Activated naive CD8-positive, alpha-beta T cell treated with anti-CD3 and anti-CD28 coated beads, Interleukin-2, amount 10 ng/mL, durations not matched to agents 7 days and 5 days (primary cell): ENCODE measurements around the gene UBB. TPM values are rescaled to one million over a fixed set of nuclear protein-coding genes. Genes with fewer than 3 reads are reported as not detected.
A peak's percentile ranks its signal among the peaks of the same experiment; 100 is the strongest.

Experiments used
- ATAC-seq: fragments of 150-1000 bp; cut with Tn5 transposase; one replicate; pipeline ENCODE4 v1.10.0; 2021; ENCODE audit warnings: low read depth, moderate library complexity
- POLR2A ChIA-PET: fragments of 350-600 bp; sonication (Branson Sonifier 250); formaldehyde crosslinking; loops from one replicate; lab custom pipeline; 2021; ENCODE audit warnings: antibody characterized with exemption; lab: Charles Lee
- DNase-seq: peaks from one replicate; pipeline ENCODE4 v3.0.0; 2021
- H3K27ac Mint-ChIP-seq: one replicate; pipeline ENCODE4 v1.8.0; 2022; ENCODE audit warnings: mild to moderate bottlenecking, mixed read lengths
- H3K27me3 Mint-ChIP-seq: one replicate; pipeline ENCODE4 v1.8.0; 2022; ENCODE audit warnings: mild to moderate bottlenecking, moderate library complexity, mixed read lengths
- H3K36me3 Mint-ChIP-seq: one replicate; pipeline ENCODE4 v1.8.0; 2021; ENCODE audit warnings: mild to moderate bottlenecking, mixed read lengths
- H3K4me1 Mint-ChIP-seq: one replicate; pipeline ENCODE4 v1.8.0; 2021; ENCODE audit warnings: mixed read lengths
- H3K4me3 Mint-ChIP-seq: one replicate; pipeline ENCODE4 v1.8.0; 2022; ENCODE audit warnings: mild to moderate bottlenecking, moderate library complexity, mixed read lengths
- H3K9me3 Mint-ChIP-seq: one replicate; pipeline ENCODE4 v1.8.0; 2021; ENCODE audit warnings: mixed read lengths
- total RNA-seq, 2 experiments: library from RNA; stranded (reverse); gene quantifications; one replicate each; pipeline ENCODE4 v1.2.3, GENCODE V29; 2021

The UBB gene
- total RNA-seq, result 1,000 to 10,000 TPM; 1,069 to 1,087 TPM

DNA sequence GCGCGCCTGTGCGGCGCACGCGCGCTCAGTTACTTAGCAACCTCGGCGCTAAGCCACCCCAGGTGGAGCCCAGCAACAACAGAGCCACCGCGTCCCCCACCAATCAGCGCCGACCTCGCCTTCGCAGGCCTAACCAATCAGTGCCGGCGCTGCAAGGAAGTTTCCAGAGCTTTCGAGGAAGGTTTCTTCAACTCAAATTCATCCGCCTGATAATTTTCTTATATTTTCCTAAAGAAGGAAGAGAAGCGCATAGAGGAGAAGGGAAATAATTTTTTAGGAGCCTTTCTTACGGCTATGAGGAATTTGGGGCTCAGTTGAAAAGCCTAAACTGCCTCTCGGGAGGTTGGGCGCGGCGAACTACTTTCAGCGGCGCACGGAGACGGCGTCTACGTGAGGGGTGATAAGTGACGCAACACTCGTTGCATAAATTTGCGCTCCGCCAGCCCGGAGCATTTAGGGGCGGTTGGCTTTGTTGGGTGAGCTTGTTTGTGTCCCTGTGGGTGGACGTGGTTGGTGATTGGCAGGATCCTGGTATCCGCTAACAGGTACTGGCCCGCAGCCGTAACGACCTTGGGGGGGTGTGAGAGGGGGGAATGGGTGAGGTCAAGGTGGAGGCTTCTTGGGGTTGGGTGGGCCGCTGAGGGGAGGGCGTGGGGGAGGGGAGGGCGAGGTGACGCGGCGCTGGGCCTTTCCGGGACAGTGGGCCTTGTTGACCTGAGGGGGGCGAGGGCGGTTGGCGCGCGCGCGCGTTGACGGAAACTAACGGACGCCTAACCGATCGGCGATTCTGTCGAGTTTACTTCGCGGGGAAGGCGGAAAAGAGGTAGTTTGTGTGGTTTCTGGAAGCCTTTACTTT lies at the start of gene UBB:
Gene UBB (plus strand): TSS at position 452 of the 856 bp plus-strand sequence. CDS start 817 bp downstream, outside the sequence.
- Mint-ChIP-seq H3K27me3 (no peaks in the 10 kb centered on the region), H3K4me3 (peak within 1 kb of the TSS; percentile 96), H3K9me3 (no peaks in the 10 kb centered on the region), H3K4me1 (peaks cover 24% of the 10 kb centered on the region), H3K36me3 (peaks cover 22% of the 10 kb centered on the region), H3K27ac (peak within 1 kb of the TSS; percentile 93)
- ATAC-seq (peak; percentile 96), DNase-seq (peak; percentile 89)
- POLR2A ChIA-PET, result interaction anchor here (0.6 to 4.0 kb wide), 30 partner anchors 8 to 799 kb away, joined by 3 to 59 read pairs (median 4); partner anchors contain the start of genes CENPV, LRRC75A, NCOR1 and TRPV2

DNA sequence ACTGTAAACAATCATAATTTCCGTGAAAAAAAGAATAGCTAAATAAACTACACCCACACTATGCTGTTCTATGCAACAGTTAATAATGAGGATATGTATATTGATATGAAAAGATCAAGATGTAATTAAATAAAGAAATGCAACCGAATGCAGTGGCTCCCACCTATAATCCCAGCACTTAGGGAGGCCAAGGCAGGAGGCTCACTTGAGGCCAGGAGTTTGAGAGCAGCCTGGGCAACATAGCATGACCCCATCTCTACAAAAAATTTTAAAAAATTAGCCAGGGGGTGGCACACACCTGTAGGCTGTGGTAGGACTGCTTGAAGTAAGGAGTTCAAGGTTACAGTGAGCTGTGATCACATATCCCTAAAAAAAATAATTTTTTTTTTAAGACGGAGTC lies 42.5 kb upstream of the UBB start:
- POLR2A ChIA-PET, result interaction anchor here (0.9 kb wide), 1 partner anchor 12 kb away, joined by 3 read pairs; no protein-coding TSS in a partner anchor
- ATAC-seq (no peak), DNase-seq (no peak)
- Mint-ChIP-seq H3K4me1 (no peaks in the 10 kb centered on the region), H3K9me3 (no peaks in the 10 kb centered on the region), H3K27ac (no peak overlapping the region), H3K27me3 (no peaks in the 10 kb centered on the region), H3K36me3 (peaks cover 4% of the 10 kb centered on the region), H3K4me3 (no peak overlapping the region)

DNA sequence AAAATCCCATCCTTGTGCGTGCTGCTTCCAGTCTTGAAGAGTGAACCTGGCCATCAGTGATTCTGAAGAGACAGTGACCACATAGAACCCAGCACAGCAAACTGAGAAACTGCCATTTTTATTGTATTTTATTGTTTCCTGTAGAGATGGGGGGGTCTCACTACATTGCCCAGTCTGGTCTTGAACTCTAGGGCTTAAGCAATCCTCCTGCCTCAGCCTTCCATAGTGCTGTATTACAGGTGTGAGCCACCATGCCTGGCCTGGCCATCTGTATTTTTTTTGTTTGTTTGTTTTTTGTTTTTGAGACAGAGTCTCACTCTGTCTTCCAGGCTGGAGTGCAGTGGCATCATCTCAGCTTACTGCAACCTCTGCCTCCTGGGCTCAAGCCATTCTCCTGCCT lies 41.5 kb upstream of the UBB start:
- Mint-ChIP-seq H3K4me3 (no peak overlapping the region), H3K9me3 (no peaks in the 10 kb centered on the region), H3K27ac (no peak overlapping the region), H3K4me1 (peaks cover 2% of the 10 kb centered on the region), H3K36me3 (peaks cover 12% of the 10 kb centered on the region), H3K27me3 (no peaks in the 10 kb centered on the region)
- POLR2A ChIA-PET, result no interaction called here
- ATAC-seq (no peak), DNase-seq (no peak)

DNA sequence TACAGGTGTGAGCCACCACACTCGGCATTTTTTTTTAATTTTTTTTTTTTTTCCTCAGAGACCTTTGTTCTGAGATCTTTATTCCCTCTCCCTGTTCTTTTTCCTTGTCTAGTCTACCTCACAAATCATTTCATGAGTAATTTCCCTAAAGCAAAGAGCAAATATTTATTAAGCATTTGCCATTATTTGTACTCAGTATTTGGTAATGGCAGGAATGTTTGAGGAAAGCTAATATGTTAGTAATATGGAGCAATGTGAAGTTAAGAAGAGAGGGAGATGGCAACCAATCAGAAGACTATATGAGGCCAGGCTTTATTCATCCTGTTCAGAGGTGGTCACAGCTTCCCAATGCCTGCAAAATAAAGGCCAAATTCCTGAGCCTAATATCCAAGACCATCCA lies 40.9 kb upstream of the UBB start:
- Mint-ChIP-seq H3K27ac (no peak overlapping the region), H3K36me3 (peaks cover 13% of the 10 kb centered on the region), H3K4me3 (no peak overlapping the region), H3K4me1 (peaks cover 2% of the 10 kb centered on the region), H3K27me3 (no peaks in the 10 kb centered on the region), H3K9me3 (no peaks in the 10 kb centered on the region)
- no peak for DNase-seq
- no peak for ATAC-seq
- POLR2A ChIA-PET, result no interaction called here

DNA sequence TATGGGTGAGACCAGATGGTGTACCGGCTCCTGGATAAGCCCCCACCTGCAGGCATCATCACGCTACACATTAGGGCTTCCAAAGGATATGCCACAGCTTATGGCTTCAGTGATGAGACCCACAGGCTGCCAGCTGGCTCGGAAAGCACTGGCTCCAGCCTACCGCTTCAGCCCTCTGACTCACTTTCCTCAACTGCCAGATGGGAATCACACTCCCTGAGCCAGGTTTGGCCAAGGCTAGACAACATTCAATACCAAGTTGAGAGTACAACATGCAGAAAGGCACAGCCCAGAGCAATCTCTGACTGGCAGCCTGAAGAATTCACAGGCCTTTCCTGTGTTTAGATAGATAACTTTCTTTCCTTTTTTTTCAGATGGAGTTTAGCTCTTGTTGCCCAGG lies 37.9 kb upstream of the UBB start:
- Mint-ChIP-seq H3K27ac (no peak overlapping the region), H3K9me3 (no peaks in the 10 kb centered on the region), H3K4me3 (no peak overlapping the region), H3K4me1 (peaks cover 2% of the 10 kb centered on the region), H3K36me3 (peaks cover 13% of the 10 kb centered on the region), H3K27me3 (no peaks in the 10 kb centered on the region)
- POLR2A ChIA-PET, result interaction anchor here (0.6 kb wide), 1 partner anchor 51 kb away, joined by 3 read pairs; no protein-coding TSS in a partner anchor
- ATAC-seq, result no peak
- DNase-seq, result no peak

DNA sequence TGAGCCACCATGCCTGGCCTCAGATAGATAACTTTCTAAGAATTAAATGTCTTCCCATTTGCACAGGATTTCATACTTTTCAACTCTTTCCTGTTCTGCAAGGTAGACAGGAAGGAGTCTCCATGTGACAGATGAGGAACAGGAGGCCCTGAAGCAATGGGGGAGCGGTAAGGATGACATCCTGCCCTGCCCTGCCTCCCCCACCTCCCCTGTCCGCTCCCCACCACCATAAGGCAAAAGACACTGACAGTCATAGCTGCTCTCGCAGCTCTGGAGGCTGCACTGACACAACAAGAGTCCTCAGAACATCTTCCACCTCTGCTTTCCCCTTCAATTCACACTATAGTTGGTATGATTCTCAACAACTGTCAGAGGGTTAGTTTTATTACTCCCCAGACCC lies 37.3 kb upstream of the UBB start:
- H3K27me3 Mint-ChIP-seq, result no peaks in the 10 kb centered on the region
- H3K4me1 Mint-ChIP-seq, result peaks cover 2% of the 10 kb centered on the region
- ATAC-seq, result no peak
- no peak overlapping the region for H3K4me3 Mint-ChIP-seq
- H3K27ac Mint-ChIP-seq, result peak overlapping the region; percentile 21
- no peak for DNase-seq
- peaks cover 13% of the 10 kb centered on the region for H3K36me3 Mint-ChIP-seq
- no peaks in the 10 kb centered on the region for H3K9me3 Mint-ChIP-seq
- POLR2A ChIA-PET, result interaction anchor here (0.6 kb wide), 1 partner anchor 52 kb away, joined by 3 read pairs; no protein-coding TSS in a partner anchor

GRCh38 chr17:16345565-16345964 lies 35.3 kb upstream of the UBB start:
- POLR2A ChIA-PET, result no interaction called here

GRCh38 chr17:16346721-16347271 lies 34.1 kb upstream of the UBB start:
- POLR2A ChIA-PET, result interaction anchor here (0.6 kb wide), 1 partner anchor 68 kb away, joined by 3 read pairs; no protein-coding TSS in a partner anchor
- H3K4me3 Mint-ChIP-seq, result no peak overlapping the region
- no peaks in the 10 kb centered on the region for H3K27me3 Mint-ChIP-seq
- peaks cover 10% of the 10 kb centered on the region for H3K4me1 Mint-ChIP-seq
- ATAC-seq (no peak), DNase-seq (no peak)
- peaks cover 13% of the 10 kb centered on the region for H3K36me3 Mint-ChIP-seq
- no peaks in the 10 kb centered on the region for H3K9me3 Mint-ChIP-seq
- no peak overlapping the region for H3K27ac Mint-ChIP-seq

More at GRCh38 chr17:16345565-16345964, 35.3 kb upstream of the UBB start:
- no peak for DNase-seq
- no peak for ATAC-seq
- Mint-ChIP-seq H3K36me3 (peaks cover 13% of the 10 kb centered on the region), H3K4me3 (no peak overlapping the region), H3K27ac (no peak overlapping the region), H3K27me3 (no peaks in the 10 kb centered on the region), H3K4me1 (peaks cover 4% of the 10 kb centered on the region), H3K9me3 (no peaks in the 10 kb centered on the region)

- H3K36me3 Mint-ChIP-seq, result peaks cover 9% of the 10 kb centered on the region
- ATAC-seq, result no peak
- no peak overlapping the region for H3K4me3 Mint-ChIP-seq
- POLR2A ChIA-PET, result no interaction called here
- no peaks in the 10 kb centered on the region for H3K9me3 Mint-ChIP-seq
- no peak overlapping the region for H3K27ac Mint-ChIP-seq
- no peak for DNase-seq
- H3K27me3 Mint-ChIP-seq, result no peaks in the 10 kb centered on the region
- H3K4me1 Mint-ChIP-seq, result peaks cover 16% of the 10 kb centered on the region
These were observed 32.3 kb upstream of the UBB start for GRCh38 chr17:16348586-16348985.

DNA sequence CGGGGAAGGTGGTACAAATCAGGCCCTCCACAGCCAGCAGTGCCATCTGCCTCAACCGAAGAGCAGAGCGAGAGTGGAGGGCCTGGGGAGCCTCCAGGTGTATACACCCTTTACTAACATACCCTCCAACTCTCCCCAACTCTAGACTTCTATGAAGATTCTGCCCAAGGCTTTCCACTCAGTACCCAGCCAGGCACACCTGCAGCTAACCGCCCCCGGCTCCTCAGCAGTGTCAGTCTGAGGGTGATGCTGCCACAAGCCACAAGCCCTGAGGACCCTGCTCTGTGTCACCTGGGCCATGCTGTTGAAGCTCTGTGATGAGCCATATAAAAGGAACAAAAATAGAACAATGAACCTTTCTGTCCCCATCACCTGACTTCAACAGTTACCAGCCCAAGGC lies 31.5 kb upstream of the UBB start:
- H3K4me1 Mint-ChIP-seq, result peaks cover 19% of the 10 kb centered on the region
- H3K4me3 Mint-ChIP-seq, result no peak overlapping the region
- POLR2A ChIA-PET, result interaction anchor here (0.7 to 1.1 kb wide), 3 partner anchors 11 to 133 kb away, joined by 3 read pairs; no protein-coding TSS in a partner anchor
- no peak overlapping the region for H3K27ac Mint-ChIP-seq
- no peaks in the 10 kb centered on the region for H3K9me3 Mint-ChIP-seq
- peaks cover 3% of the 10 kb centered on the region for H3K36me3 Mint-ChIP-seq
- DNase-seq (no peak), ATAC-seq (no peak)
- no peaks in the 10 kb centered on the region for H3K27me3 Mint-ChIP-seq

GRCh38 chr17:16351831-16352230 lies 29.1 kb upstream of the UBB start:
- Mint-ChIP-seq H3K4me3 (peak overlapping the region; percentile 94), H3K4me1 (peaks cover 21% of the 10 kb centered on the region), H3K27me3 (peaks cover 3% of the 10 kb centered on the region), H3K36me3 (peaks cover 2% of the 10 kb centered on the region), H3K27ac (no peak overlapping the region), H3K9me3 (no peaks in the 10 kb centered on the region)
- POLR2A ChIA-PET, result interaction anchor here (1.2 to 2.8 kb wide), 7 partner anchors 15 to 135 kb away, joined by 3 to 14 read pairs (median 6); partner anchors contain the start of genes PIGL, TRPV2 and UBB
- no peak for ATAC-seq
- DNase-seq, result no peak

GRCh38 chr17:16352303-16352666 lies 28.6 kb upstream of the UBB start:
- Mint-ChIP-seq H3K4me3 (peak overlapping the region; percentile 94), H3K27me3 (peaks cover 3% of the 10 kb centered on the region), H3K27ac (peak overlapping the region; percentile 75), H3K36me3 (peaks cover 2% of the 10 kb centered on the region), H3K4me1 (peaks cover 23% of the 10 kb centered on the region), H3K9me3 (no peaks in the 10 kb centered on the region)
- DNase-seq (peak; percentile 57), ATAC-seq (peak; percentile 20)
- POLR2A ChIA-PET, result interaction anchor here (1.0 to 2.8 kb wide), 10 partner anchors 16 to 136 kb away, joined by 3 to 14 read pairs (median 5); partner anchors contain the start of genes PIGL, TRPV2 and UBB

GRCh38 chr17:16352667-16353316 lies 28.1 kb upstream of the UBB start:
- Mint-ChIP-seq H3K27ac (peak overlapping the region; percentile 75), H3K27me3 (peaks cover 3% of the 10 kb centered on the region), H3K4me1 (peaks cover 23% of the 10 kb centered on the region), H3K4me3 (peak overlapping the region; percentile 94), H3K9me3 (no peaks in the 10 kb centered on the region), H3K36me3 (no peaks in the 10 kb centered on the region)
- DNase-seq, result no peak
- peak; percentile 69 for ATAC-seq
- POLR2A ChIA-PET, result interaction anchor here (1.0 to 2.8 kb wide), 12 partner anchors 16 to 138 kb away, joined by 3 to 14 read pairs (median 4); partner anchors contain the start of genes NCOR1, PIGL, TRPV2 and UBB
